LoVo (cell line): ENCODE measurements around the gene HMGA1.

ENCODE experiments used
- DNase-seq: peaks from one replicate; pipeline ENCODE4 v3.0.0-alpha.2; 2016; ENCODE audit warnings: low spot score

Gene HMGA1

GRCh38 chr6:34223956-34224940 is 12.4 kb upstream of the HMGA1 start:
- DNase-seq = peak; percentile 94

GRCh38 chr6:34225551-34225950 is 11.1 kb upstream of the HMGA1 start:
- no peak for DNase-seq

- DNase-seq = no peak
Measured at GRCh38 chr6:34226066-34226465, 10.6 kb upstream of the HMGA1 start.

- no peak for DNase-seq
Measured at GRCh38 chr6:34226731-34227586, 9.7 kb upstream of the HMGA1 start.

GRCh38 chr6:34227761-34228421 is 8.8 kb upstream of the HMGA1 start:
- no peak for DNase-seq

- no peak for DNase-seq
Measured at GRCh38 chr6:34229877-34230276, 6.8 kb upstream of the HMGA1 start.

GRCh38 chr6:34230653-34231371 is 5.9 kb upstream of the HMGA1 start:
- DNase-seq = no peak

- no peak for DNase-seq
Measured at GRCh38 chr6:34231566-34232336, 4.9 kb upstream of the HMGA1 start.

GRCh38 chr6:34232901-34233300 is 3.8 kb upstream of the HMGA1 start:
- DNase-seq = no peak

- DNase-seq = no peak
Measured at GRCh38 chr6:34233867-34234266, 2.8 kb upstream of the HMGA1 start.

GRCh38 chr6:34234667-34235306 is 1.9 kb upstream of the HMGA1 start:
- DNase-seq = no peak

GRCh38 chr6:34235307-34236130 is 1.2 kb upstream of the HMGA1 start:
- DNase-seq = no peak

GRCh38 chr6:34236131-34236442 is 586 bp upstream of the HMGA1 start:
- DNase-seq = no peak

- DNase-seq = no peak
Measured at GRCh38 chr6:34237316-34237721, 646 bp downstream of the HMGA1 start.

- DNase-seq = no peak
Measured at GRCh38 chr6:34237722-34238584, 1.3 kb downstream of the HMGA1 start.

- no peak for DNase-seq
Measured at GRCh38 chr6:34238585-34239499, 2.2 kb downstream of the HMGA1 start.

GRCh38 chr6:34239500-34239825 is 2.8 kb downstream of the HMGA1 start:
- DNase-seq = no peak

- DNase-seq = no peak
Measured at GRCh38 chr6:34239893-34240292, 3.2 kb downstream of the HMGA1 start.
